Activated CD8-positive, alpha-beta memory T cell treated with anti-CD3 and anti-CD28 coated beads, Interleukin-2, amount 10 ng/mL, durations not matched to agents 7 days and 5 days (primary cell): ENCODE data around the gene CDKN1A. TPM values are rescaled to one million over a fixed set of nuclear protein-coding genes. Genes with fewer than 3 reads are reported as not detected.

Experiments used
- ATAC-seq: fragments of 150-1000 bp; cut with Tn5 transposase; one replicate; pipeline ENCODE4 v1.10.0; 2021; ENCODE audit warnings: moderate library complexity
- CTCF ChIA-PET: fragments of 350-600 bp; sonication (Branson Sonifier 250); formaldehyde crosslinking; loops from one replicate; lab custom pipeline; 2021; ENCODE audit warnings: antibody characterized with exemption; lab: Charles Lee
- DNase-seq: peaks from one replicate; pipeline ENCODE4 v3.0.0-alpha.2; 2020
- H3K27ac Mint-ChIP-seq: one replicate; pipeline ENCODE4 v1.8.0; 2021; ENCODE audit warnings: mild to moderate bottlenecking, mixed read lengths
- H3K27me3 Mint-ChIP-seq: one replicate; pipeline ENCODE4 v1.8.0; 2021; ENCODE audit warnings: mixed read lengths
- H3K36me3 Mint-ChIP-seq: one replicate; pipeline ENCODE4 v1.8.0; 2021; ENCODE audit warnings: mild to moderate bottlenecking, mixed read lengths
- H3K4me1 Mint-ChIP-seq: one replicate; pipeline ENCODE4 v1.8.0; 2021; ENCODE audit warnings: mixed read lengths
- H3K4me3 Mint-ChIP-seq: one replicate; pipeline ENCODE4 v1.8.0; 2021; ENCODE audit warnings: mild to moderate bottlenecking, moderate library complexity, mixed read lengths
- H3K9me3 Mint-ChIP-seq: one replicate; pipeline ENCODE4 v1.8.0; 2022; ENCODE audit warnings: low read depth, mixed read lengths
- total RNA-seq, 2 experiments: library from RNA; stranded (reverse); gene quantifications; one replicate each; pipeline ENCODE4 v1.2.3, GENCODE V29; 2021

CDKN1A gene
- total RNA-seq, 2 experiments from 2014 or later, result 67.5 to 109 TPM

DNA sequence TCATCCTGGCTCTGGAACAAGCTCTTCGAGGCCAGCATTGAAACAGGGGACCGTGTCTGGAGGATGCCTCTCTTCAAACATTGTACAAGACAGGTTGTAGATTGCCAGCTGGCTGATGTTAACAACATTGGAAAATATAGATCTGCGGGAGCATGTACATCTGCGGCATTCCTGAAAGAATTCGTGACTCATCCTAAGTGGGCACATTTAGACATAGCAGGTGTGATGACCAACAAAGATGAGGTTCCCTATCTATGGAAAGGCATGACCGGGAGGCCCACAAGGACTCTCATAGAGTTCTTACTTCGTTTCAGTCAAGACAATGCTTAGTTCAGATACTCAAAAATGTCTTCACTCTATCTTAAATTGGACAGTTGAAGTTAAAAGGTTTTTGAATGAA lies 3.6 kb upstream of the CDKN1A start:
- Mint-ChIP-seq H3K4me1 (peaks cover 35% of the 10 kb centered on the region), H3K4me3 (no peak overlapping the region), H3K36me3 (peaks cover 4% of the 10 kb centered on the region), H3K9me3 (no peaks in the 10 kb centered on the region), H3K27me3 (no peaks in the 10 kb centered on the region), H3K27ac (peak overlapping the region; percentile 52)
- DNase-seq (no peak), ATAC-seq (no peak)
- CTCF ChIA-PET, result no interaction called here

DNA sequence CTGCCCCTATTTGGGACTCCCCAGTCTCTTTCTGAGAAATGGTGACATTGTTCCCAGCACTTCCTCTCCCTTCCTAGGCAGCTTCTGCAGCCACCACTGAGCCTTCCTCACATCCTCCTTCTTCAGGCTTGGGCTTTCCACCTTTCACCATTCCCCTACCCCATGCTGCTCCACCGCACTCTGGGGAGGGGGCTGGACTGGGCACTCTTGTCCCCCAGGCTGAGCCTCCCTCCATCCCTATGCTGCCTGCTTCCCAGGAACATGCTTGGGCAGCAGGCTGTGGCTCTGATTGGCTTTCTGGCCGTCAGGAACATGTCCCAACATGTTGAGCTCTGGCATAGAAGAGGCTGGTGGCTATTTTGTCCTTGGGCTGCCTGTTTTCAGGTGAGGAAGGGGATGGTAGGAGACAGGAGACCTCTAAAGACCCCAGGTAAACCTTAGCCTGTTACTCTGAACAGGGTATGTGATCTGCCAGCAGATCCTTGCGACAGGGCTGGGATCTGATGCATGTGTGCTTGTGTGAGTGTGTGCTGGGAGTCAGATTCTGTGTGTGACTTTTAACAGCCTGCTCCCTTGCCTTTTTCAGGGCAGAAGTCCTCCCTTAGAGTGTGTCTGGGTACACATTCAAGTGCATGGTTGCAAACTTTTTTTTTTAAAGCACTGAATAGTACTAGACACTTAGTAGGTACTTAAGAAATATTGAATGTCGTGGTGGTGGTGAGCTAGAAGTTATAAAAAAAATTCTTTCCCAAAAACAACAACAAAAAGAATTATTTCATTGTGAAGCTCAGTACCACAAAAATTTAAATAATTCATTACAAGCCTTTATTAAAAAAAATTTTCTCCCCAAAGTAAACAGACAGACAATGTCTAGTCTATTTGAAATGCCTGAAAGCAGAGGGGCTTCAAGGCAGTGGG lies 2.1 kb upstream of the CDKN1A start:
- Mint-ChIP-seq H3K9me3 (no peaks in the 10 kb centered on the region), H3K36me3 (peaks cover 11% of the 10 kb centered on the region), H3K27ac (peak overlapping the region; percentile 85), H3K4me1 (peaks cover 43% of the 10 kb centered on the region), H3K27me3 (no peaks in the 10 kb centered on the region), H3K4me3 (peak overlapping the region; percentile 97)
- CTCF ChIA-PET, result interaction anchor here (1.1 to 10.0 kb wide), 6 partner anchors 10 to 83 kb away, joined by 3 to 60 read pairs (median 10); no protein-coding TSS in a partner anchor
- DNase-seq, result no peak
- no peak for ATAC-seq

DNA sequence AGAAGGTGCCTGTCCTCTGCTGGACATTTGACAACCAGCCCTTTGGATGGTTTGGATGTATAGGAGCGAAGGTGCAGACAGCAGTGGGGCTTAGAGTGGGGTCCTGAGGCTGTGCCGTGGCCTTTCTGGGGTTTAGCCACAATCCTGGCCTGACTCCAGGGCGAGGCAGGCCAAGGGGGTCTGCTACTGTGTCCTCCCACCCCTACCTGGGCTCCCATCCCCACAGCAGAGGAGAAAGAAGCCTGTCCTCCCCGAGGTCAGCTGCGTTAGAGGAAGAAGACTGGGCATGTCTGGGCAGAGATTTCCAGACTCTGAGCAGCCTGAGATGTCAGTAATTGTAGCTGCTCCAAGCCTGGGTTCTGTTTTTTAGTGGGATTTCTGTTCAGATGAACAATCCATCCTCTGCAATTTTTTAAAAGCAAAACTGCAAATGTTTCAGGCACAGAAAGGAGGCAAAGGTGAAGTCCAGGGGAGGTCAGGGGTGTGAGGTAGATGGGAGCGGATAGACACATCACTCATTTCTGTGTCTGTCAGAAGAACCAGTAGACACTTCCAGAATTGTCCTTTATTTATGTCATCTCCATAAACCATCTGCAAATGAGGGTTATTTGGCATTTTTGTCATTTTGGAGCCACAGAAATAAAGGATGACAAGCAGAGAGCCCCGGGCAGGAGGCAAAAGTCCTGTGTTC lies 1.3 kb upstream of the CDKN1A start:
- CTCF ChIA-PET, result interaction anchor here (1.1 to 10.0 kb wide), 6 partner anchors 11 to 103 kb away, joined by 3 to 60 read pairs (median 10); no protein-coding TSS in a partner anchor
- DNase-seq, result no peak
- Mint-ChIP-seq H3K36me3 (peaks cover 11% of the 10 kb centered on the region), H3K27ac (peak overlapping the region; percentile 85), H3K4me1 (peaks cover 48% of the 10 kb centered on the region), H3K9me3 (no peaks in the 10 kb centered on the region), H3K27me3 (no peaks in the 10 kb centered on the region), H3K4me3 (peak overlapping the region; percentile 97)
- ATAC-seq, result no peak

DNA sequence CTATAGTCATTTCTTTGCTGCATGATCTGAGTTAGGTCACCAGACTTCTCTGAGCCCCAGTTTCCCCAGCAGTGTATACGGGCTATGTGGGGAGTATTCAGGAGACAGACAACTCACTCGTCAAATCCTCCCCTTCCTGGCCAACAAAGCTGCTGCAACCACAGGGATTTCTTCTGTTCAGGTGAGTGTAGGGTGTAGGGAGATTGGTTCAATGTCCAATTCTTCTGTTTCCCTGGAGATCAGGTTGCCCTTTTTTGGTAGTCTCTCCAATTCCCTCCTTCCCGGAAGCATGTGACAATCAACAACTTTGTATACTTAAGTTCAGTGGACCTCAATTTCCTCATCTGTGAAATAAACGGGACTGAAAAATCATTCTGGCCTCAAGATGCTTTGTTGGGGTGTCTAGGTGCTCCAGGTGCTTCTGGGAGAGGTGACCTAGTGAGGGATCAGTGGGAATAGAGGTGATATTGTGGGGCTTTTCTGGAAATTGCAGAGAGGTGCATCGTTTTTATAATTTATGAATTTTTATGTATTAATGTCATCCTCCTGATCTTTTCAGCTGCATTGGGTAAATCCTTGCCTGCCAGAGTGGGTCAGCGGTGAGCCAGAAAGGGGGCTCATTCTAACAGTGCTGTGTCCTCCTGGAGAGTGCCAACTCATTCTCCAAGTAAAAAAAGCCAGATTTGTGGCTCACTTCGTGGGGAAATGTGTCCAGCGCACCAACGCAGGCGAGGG lies 594 bp upstream of the CDKN1A start:
- peak; percentile 51 for DNase-seq
- peak overlapping the region; percentile 85 for H3K27ac Mint-ChIP-seq
- H3K27me3 Mint-ChIP-seq, result no peaks in the 10 kb centered on the region
- no peak for ATAC-seq
- CTCF ChIA-PET, result interaction anchor here (1.0 to 10.0 kb wide), 11 partner anchors 13 to 103 kb away, joined by 3 to 60 read pairs (median 4); partner anchors contain the start of gene RAB44
- no peaks in the 10 kb centered on the region for H3K9me3 Mint-ChIP-seq
- H3K4me1 Mint-ChIP-seq, result peaks cover 55% of the 10 kb centered on the region
- H3K36me3 Mint-ChIP-seq, result peaks cover 14% of the 10 kb centered on the region
- H3K4me3 Mint-ChIP-seq, result peak overlapping the region; percentile 97

DNA sequence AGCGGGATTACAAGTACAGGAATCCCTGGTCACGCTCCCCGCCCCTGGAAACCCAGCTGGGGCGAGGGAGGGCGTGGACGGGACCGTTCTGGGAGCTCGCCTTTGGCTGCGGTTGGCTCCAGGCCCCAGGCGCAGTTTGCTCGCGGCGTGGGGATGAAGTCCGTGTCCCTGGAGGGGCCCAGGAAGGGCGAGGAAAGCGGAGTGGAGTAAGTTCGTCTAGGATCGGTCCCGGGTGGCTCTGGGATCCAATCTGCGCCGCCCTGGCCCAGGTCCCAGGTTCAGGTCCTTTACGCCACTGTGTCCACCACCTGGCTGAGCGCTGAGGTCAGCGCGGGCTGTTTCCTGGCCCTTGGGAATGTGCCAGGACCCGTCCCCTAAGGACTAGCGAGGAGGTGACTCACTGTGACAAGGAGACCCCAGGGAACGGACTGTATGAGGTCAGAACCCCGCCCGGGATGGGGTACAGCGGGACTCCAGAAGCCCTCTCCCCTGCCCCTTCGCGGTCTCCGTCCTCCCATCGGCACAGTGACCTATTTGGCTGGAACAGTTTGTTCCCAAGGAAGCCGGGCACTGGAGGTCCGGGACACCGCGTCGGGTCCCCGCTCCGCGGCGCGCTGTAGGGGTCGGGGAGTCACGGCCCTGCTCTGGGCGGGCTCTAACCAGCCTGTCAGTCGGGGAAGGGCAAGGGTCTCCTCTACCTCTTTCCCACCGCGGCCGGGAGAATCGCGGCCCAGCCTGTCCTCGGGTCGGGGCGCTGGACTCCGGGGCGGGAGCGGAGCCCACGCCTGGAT lies 724 bp downstream of the CDKN1A start:
- peaks cover 26% of the 10 kb centered on the region for H3K36me3 Mint-ChIP-seq
- CTCF ChIA-PET, result interaction anchor here (0.5 to 10.0 kb wide), 20 partner anchors 10 to 554 kb away, joined by 3 to 60 read pairs (median 4); partner anchors contain the start of gene RAB44
- peaks cover 61% of the 10 kb centered on the region for H3K4me1 Mint-ChIP-seq
- H3K27me3 Mint-ChIP-seq, result no peaks in the 10 kb centered on the region
- peak overlapping the region; percentile 97 for H3K4me3 Mint-ChIP-seq
- peak; percentile 57 for DNase-seq
- ATAC-seq, result peak; percentile 2
- H3K27ac Mint-ChIP-seq, result peak overlapping the region; percentile 98
- no peaks in the 10 kb centered on the region for H3K9me3 Mint-ChIP-seq

DNA sequence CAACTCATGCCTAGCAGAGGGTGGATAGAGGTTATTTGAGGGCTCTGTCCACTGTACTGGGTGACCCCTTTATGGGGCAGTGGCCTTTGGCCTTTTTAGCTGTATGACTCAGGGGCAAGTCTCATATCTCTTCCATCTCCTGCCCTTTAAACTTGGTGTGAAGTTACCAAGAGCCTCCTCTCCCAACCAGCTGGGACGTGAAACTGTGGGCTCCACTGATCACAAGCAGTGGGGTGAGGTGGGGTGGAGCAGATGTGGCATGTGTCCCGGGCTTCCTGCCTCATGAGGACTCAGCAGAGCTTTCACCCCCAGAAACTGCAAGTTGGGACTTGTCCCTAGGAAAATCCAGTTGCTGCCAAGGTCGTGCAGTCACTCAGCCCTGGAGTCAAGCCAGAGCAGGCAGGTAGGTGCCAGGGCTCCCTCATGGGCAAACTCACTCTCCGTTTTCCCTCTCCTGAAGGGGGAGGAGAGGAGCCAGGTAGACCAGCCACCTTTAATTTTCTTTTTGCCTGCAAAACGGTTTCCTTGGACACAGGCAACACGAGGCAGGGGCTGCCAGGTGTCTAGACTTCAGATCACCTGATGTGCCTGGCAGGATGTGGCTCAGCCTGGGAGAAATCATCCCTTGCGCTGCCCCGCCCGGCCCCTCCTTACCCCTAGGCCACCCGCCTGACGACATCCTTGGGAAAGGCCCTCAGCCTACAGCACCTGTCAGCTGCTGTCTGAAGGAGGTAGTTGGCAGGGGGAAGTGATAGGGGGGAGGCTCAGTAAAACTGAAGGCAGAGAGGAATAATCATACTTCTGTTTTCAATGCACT lies 4.0 kb downstream of the CDKN1A start:
- Mint-ChIP-seq H3K4me1 (peaks cover 37% of the 10 kb centered on the region), H3K27me3 (no peaks in the 10 kb centered on the region), H3K36me3 (peaks cover 51% of the 10 kb centered on the region), H3K27ac (peak overlapping the region; percentile 71), H3K4me3 (no peak overlapping the region), H3K9me3 (no peaks in the 10 kb centered on the region)
- DNase-seq (peak; percentile 56), ATAC-seq (no peak)
- CTCF ChIA-PET, result interaction anchor here (0.6 to 10.0 kb wide), 8 partner anchors 8 to 268 kb away, joined by 3 to 60 read pairs (median 8); no protein-coding TSS in a partner anchor

DNA sequence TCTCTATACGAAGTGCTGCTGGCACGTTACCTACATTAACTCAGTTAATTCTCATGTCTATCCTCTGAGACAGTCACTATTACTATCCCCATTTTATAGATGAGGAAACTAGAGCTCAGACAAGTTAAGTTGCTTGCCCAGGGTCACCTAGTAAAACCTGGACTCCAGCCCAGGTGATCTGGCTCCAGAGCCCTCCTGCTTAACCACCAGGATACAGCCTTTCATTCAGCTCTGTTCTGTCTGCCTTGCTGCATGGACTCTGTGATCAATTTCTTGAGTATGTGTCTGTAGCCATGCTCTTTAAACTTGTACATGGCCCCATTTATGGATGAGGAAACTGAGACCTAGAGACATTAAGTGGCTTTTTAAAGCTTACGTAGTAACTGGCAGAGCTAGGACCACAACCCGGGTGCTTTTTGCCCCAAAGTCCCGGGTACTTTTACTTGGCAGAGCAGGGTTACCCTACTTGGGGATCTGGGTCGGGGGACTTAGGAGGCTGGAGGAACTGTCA lies 4.7 kb downstream of the CDKN1A start:
- ATAC-seq (no peak), DNase-seq (no peak)
- Mint-ChIP-seq H3K27ac (peak overlapping the region; percentile 71), H3K4me3 (no peak overlapping the region), H3K4me1 (peaks cover 30% of the 10 kb centered on the region), H3K9me3 (no peaks in the 10 kb centered on the region), H3K27me3 (no peaks in the 10 kb centered on the region), H3K36me3 (peaks cover 51% of the 10 kb centered on the region)
- CTCF ChIA-PET, result interaction anchor here (0.8 to 10.0 kb wide), 6 partner anchors 14 to 99 kb away, joined by 3 to 60 read pairs (median 4); partner anchors contain the start of gene RAB44

DNA sequence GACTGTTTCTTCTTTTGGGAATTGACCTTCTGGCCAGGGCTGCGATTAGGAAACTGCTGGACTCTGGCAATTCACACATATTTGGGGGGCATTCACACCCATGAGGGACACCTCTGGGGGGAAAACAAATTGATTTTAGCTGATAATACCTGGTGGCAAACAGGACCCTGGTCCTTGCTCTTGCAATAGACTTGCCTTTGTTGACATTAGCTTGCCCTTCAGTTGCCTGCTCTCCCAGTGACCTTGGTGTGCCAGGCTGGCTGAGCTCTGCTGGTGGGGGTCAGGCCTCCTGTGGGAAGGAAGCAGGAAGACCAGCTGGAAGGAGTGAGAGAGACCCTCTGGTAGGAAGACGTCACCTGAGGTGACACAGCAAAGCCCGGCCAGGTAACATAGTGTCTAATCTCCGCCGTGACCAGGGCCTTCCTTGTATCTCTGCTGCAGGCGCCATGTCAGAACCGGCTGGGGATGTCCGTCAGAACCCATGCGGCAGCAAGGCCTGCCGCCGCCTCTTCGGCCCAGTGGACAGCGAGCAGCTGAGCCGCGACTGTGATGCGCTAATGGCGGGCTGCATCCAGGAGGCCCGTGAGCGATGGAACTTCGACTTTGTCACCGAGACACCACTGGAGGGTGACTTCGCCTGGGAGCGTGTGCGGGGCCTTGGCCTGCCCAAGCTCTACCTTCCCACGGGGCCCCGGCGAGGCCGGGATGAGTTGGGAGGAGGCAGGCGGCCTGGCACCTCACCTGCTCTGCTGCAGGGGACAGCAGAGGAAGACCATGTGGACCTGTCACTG lies 5.3 kb downstream of the CDKN1A start:
- DNase-seq, result no peak
- ATAC-seq, result no peak
- Mint-ChIP-seq H3K36me3 (peaks cover 47% of the 10 kb centered on the region), H3K4me1 (peaks cover 26% of the 10 kb centered on the region), H3K4me3 (no peak overlapping the region), H3K9me3 (no peaks in the 10 kb centered on the region), H3K27me3 (no peaks in the 10 kb centered on the region), H3K27ac (peak overlapping the region; percentile 15)
- CTCF ChIA-PET, result interaction anchor here (0.8 to 10.0 kb wide), 7 partner anchors 11 to 99 kb away, joined by 3 to 60 read pairs (median 3); partner anchors contain the start of gene RAB44

DNA sequence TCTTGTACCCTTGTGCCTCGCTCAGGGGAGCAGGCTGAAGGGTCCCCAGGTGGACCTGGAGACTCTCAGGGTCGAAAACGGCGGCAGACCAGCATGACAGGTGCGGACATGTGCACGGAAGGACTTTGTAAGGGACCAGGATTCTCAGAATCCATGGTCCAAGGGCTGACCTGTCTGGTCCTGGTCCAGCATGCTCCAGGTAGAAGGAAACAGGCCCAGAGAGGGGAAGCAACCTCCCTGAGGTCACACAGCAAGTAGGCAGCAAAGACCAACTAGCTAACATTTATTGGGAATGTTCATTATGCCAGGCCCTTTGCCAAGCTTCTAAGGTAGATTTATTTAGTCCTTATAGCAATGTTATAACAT lies 5.9 kb downstream of the CDKN1A start:
- H3K9me3 Mint-ChIP-seq, result no peaks in the 10 kb centered on the region
- no peak overlapping the region for H3K27ac Mint-ChIP-seq
- H3K4me3 Mint-ChIP-seq, result no peak overlapping the region
- CTCF ChIA-PET, result interaction anchor here (1.1 to 10.0 kb wide), 3 partner anchors 11 to 75 kb away, joined by 3 to 60 read pairs (median 40); no protein-coding TSS in a partner anchor
- peaks cover 26% of the 10 kb centered on the region for H3K4me1 Mint-ChIP-seq
- no peaks in the 10 kb centered on the region for H3K27me3 Mint-ChIP-seq
- DNase-seq (no peak), ATAC-seq (no peak)
- peaks cover 47% of the 10 kb centered on the region for H3K36me3 Mint-ChIP-seq

DNA sequence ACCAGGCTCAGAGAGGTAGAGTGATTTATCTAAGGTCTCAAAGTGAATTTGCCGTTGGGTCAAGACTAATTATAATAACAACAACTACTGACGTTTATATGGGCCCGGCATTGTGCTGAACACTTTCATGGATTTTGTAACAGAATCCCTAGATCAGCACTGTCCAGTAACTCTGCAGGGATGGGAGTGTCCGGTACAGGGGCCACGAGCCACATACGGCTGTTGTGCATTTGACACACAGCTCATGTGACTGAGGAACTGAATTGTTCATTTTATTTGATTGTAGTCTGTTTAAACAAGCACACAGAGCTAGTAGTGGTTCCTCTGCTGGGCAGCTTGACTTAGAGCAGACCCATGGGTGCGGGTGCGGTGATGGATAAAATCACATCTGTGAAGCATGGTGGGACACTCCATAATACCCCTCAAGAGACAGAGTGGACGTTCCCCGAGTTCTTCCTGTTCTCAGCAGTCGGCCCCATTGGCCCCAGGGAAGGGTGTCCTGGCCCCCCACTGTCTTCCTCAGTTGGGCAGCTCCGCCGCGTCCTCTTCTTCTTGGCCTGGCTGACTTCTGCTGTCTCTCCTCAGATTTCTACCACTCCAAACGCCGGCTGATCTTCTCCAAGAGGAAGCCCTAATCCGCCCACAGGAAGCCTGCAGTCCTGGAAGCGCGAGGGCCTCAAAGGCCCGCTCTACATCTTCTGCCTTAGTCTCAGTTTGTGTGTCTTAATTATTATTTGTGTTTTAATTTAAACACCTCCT lies 6.8 kb downstream of the CDKN1A start:
- Mint-ChIP-seq H3K27me3 (no peaks in the 10 kb centered on the region), H3K4me1 (peaks cover 26% of the 10 kb centered on the region), H3K9me3 (no peaks in the 10 kb centered on the region), H3K36me3 (peaks cover 46% of the 10 kb centered on the region), H3K27ac (no peak overlapping the region), H3K4me3 (no peak overlapping the region)
- CTCF ChIA-PET, result interaction anchor here (10.0 kb wide), 1 partner anchor 74 kb away, joined by 60 read pairs; no protein-coding TSS in a partner anchor
- ATAC-seq (no peak), DNase-seq (no peak)
